HCT116 (cell line): Measurements from ENCODE around the gene ZNF439. TPM values are rescaled to one million over a fixed set of nuclear protein-coding genes. Genes with fewer than 3 reads are reported as not detected.

Source experiments
- ATAC-seq: fragments of 200-7000 bp; cut with Tn5 transposase; 2 replicates; pipeline ENCODE4 v1.9.1; 2020; ENCODE audit warnings: mild to moderate bottlenecking, moderate library complexity
- BruUV-seq: library from RNA; stranded (reverse); fragments of 400-500 nt; replicated peaks from 2 replicates; lab custom pipeline; 2021; lab: Mats Ljungman, UMichigan
- CTCF ChIA-PET: fragments of 300-600 bp; sonication (Branson Sonifier 250); formaldehyde crosslinking; loops from one replicate; lab custom pipeline; 2021; ENCODE audit warnings: antibody characterized with exemption; lab: Charles Lee
- POLR2A ChIA-PET: fragments of 300-600, 350-600 bp; sonication (Branson Sonifier 250); formaldehyde crosslinking; loops from one replicate; lab custom pipeline; 2021; ENCODE audit warnings: antibody characterized with exemption; lab: Charles Lee
- RAD21 ChIA-PET, 2 experiments: fragments of 300-600 bp; sonication (Branson Sonifier 250); formaldehyde crosslinking; loops; one replicate each; lab custom pipeline; 2023; ENCODE audit warnings: low total read pairs in 2 of 2; ENCODE audit not compliant: uncharacterized antibody in 2 of 2, unreplicated experiment in 2 of 2, low non-redundant PET in 1 of 2; lab: Charles Lee
- DNase-seq: peaks from one replicate; pipeline ENCODE4 v3.0.0-alpha.2; 2010; ENCODE audit warnings: low read depth, low spot score
- H2AFZ ChIP-seq: fragments of 200-600 bp; shearing (Covaris generic), sonication (generic); 2 replicates; pipeline ENCODE4 v1.6.1; 2017; ENCODE audit warnings: low read depth, mixed run types, mixed read lengths, antibody characterized with exemption, low read length; ENCODE audit not compliant: poor library complexity, severe bottlenecking
- H3K27ac ChIP-seq: 2 replicates; pipeline ENCODE4 v1.5.1; 2012; ENCODE audit warnings: low read depth, low read length
- H3K27me3 ChIP-seq: fragments of 200-600 bp; sonication (generic); 2 replicates; pipeline ENCODE4 v1.6.1; 2016; ENCODE audit warnings: mixed run types, low read length, mixed read lengths; ENCODE audit not compliant: insufficient read depth
- H3K36me3 ChIP-seq, 2 experiments: fragments of 200-500 bp in 1 of 2; fragments of 200-600 bp in 1 of 2; sonication (Bioruptor generic) in 1 of 2; sonication (generic) in 1 of 2; 2 replicates each; pipeline versions ENCODE4 v1.5.1 to v1.6.1; 2014 to 2016; ENCODE audit warnings: low read length in 2 of 2, inconsistent platforms in 1 of 2, mixed read lengths in 1 of 2, mixed run types in 1 of 2; ENCODE audit not compliant: insufficient read depth in 2 of 2, control insufficient read depth in 1 of 2
- H3K4me1 ChIP-seq, 2 experiments: fragments of 200-600 bp in 1 of 2; sonication (generic) in 1 of 2; 2 replicates each; pipeline versions ENCODE4 v1.5.1 to v1.6.1; 2012 to 2017; ENCODE audit warnings: low read length in 2 of 2, inconsistent platforms in 1 of 2, mild to moderate bottlenecking in 1 of 2, mixed read lengths in 1 of 2, mixed run types in 1 of 2, moderate library complexity in 1 of 2; ENCODE audit not compliant: insufficient read depth in 2 of 2, control insufficient read depth in 1 of 2
- H3K4me2 ChIP-seq: fragments of 200-600 bp; sonication (generic); 2 replicates; pipeline ENCODE4 v1.6.1; 2017; ENCODE audit warnings: mixed run types, low read length, mixed read lengths
- H3K4me3 ChIP-seq, 2 experiments: fragments of 200-600 bp in 1 of 2; sonication (generic) in 1 of 2; replicated peaks in 1 of 2; 2 replicates each; pipeline ENCODE4 v1.5.1; 2011 to 2016; ENCODE audit warnings: low read length in 2 of 2, control low read depth in 1 of 2, low read depth in 1 of 2, mild to moderate bottlenecking in 1 of 2, mixed read lengths in 1 of 2, mixed run types in 1 of 2
- H3K79me2 ChIP-seq: fragments of 200-600 bp; sonication (generic); 2 replicates; pipeline ENCODE4 v1.6.1; 2017; ENCODE audit warnings: mild to moderate bottlenecking, mixed run types, low read length, moderate library complexity, mixed read lengths; ENCODE audit not compliant: insufficient read depth
- H3K9ac ChIP-seq: fragments of 200-600 bp; sonication (generic); 2 replicates; pipeline ENCODE4 v1.6.1; 2016; ENCODE audit warnings: low read length, mixed read lengths
- H3K9me2 ChIP-seq: fragments of 200-600 bp; sonication (generic), shearing (Covaris generic); 2 replicates; pipeline ENCODE4 v1.6.1; 2017; ENCODE audit warnings: mixed run types, mild to moderate bottlenecking, moderate library complexity; ENCODE audit not compliant: insufficient read depth
- H3K9me3 ChIP-seq, 2 experiments: fragments of 200-500 bp in 1 of 2; fragments of 200-600 bp in 1 of 2; sonication (Bioruptor generic) in 1 of 2; sonication (generic) in 1 of 2; 2 replicates each; pipeline ENCODE4 v1.6.1; 2014 to 2017; ENCODE audit warnings: low read length in 2 of 2, mixed read lengths in 2 of 2, inconsistent platforms in 1 of 2, low read depth in 1 of 2, mild to moderate bottlenecking in 1 of 2, mixed run types in 1 of 2, moderate library complexity in 1 of 2; ENCODE audit not compliant: control insufficient read depth in 1 of 2, insufficient read depth in 1 of 2
- H4K20me1 ChIP-seq: fragments of 200-600 bp; sonication (generic), shearing (Covaris generic); 2 replicates; pipeline ENCODE4 v1.6.1; 2017; ENCODE audit warnings: mixed run types, mild to moderate bottlenecking, moderate library complexity; ENCODE audit not compliant: insufficient read depth
- CEBPB ChIP-seq: IDR thresholded peaks from 2 replicates; pipeline ENCODE4 v1.6.1; 2012; ENCODE audit warnings: low read depth
- EGR1 ChIP-seq: IDR thresholded peaks from 2 replicates; pipeline ENCODE4 v1.6.1; 2012; ENCODE audit warnings: low read depth
- ELF1 ChIP-seq: IDR thresholded peaks from 2 replicates; pipeline ENCODE4 v1.6.1; 2012; ENCODE audit warnings: low read depth, borderline replicate concordance
- EZH2 ChIP-seq: fragments of 200-600 bp; sonication (generic); IDR thresholded peaks from 2 replicates; pipeline ENCODE4 v1.6.1; 2017; ENCODE audit warnings: antibody characterized with exemption, mixed run types
- EZH2phosphoT487 ChIP-seq: fragments of 200-600 bp; IDR thresholded peaks from 2 replicates; pipeline ENCODE4 v1.6.1; 2018; ENCODE audit warnings: antibody characterized with exemption, borderline replicate concordance
- FOSL1 ChIP-seq: IDR thresholded peaks from 2 replicates; pipeline ENCODE4 v1.6.1; 2012; ENCODE audit warnings: low read depth
- SIN3A ChIP-seq: IDR thresholded peaks from 2 replicates; pipeline ENCODE4 v1.6.1; 2012; ENCODE audit warnings: low read depth
- SP1 ChIP-seq: IDR thresholded peaks from 2 replicates; pipeline ENCODE4 v1.6.1; 2012; ENCODE audit warnings: low read depth
- SRF ChIP-seq: IDR thresholded peaks from 2 replicates; pipeline ENCODE4 v1.6.1; 2012; ENCODE audit warnings: low read depth
- YY1 ChIP-seq: IDR thresholded peaks from 2 replicates; pipeline ENCODE4 v1.6.1; 2011; ENCODE audit warnings: low read length, low read depth, moderate library complexity, mild to moderate bottlenecking; ENCODE audit not compliant: insufficient replicate concordance; ENCODE audit errors: extremely low read depth
- ZFX ChIP-seq: fragments of 450-650 bp; IDR thresholded peaks from 2 replicates; pipeline ENCODE4 v1.6.1; 2017
- ZNF274 ChIP-seq: fragments of 200-500 bp; sonication (Bioruptor generic); IDR thresholded peaks from 2 replicates; pipeline ENCODE4 v1.6.1; 2014; ENCODE audit warnings: mild to moderate bottlenecking, low read depth, low read length, inconsistent platforms
- intact Hi-C: fragments of 100-400 bp; cut with micrococcal nuclease; formaldehyde crosslinking; loops from 2 replicates; pipeline ENCODE4 v1.10.0; 2022
- total RNA-seq: library from RNA; stranded (reverse); gene quantifications from one replicate; pipeline ENCODE4 v1.2.1, GENCODE V29; 2021; ENCODE audit not compliant: unreplicated experiment
- TF ChIP-seq, protein P1 (sequence below): IDR thresholded peaks from 2 replicates; pipeline ENCODE4 v1.6.1; 2012; ENCODE audit warnings: low read depth
- TF ChIP-seq, protein P2 (sequence below), 3 experiments: fragments of 200-600 bp in 1 of 3; sonication (generic) in 1 of 3; IDR thresholded peaks in 2 of 3; conservative IDR thresholded peaks in 1 of 3; 2 replicates each; pipeline ENCODE4 v1.5.1; 2012 to 2017; ENCODE audit warnings: low read depth in 2 of 3, low read length in 2 of 3, antibody characterized with exemption in 1 of 3, borderline replicate concordance in 1 of 3, control low read depth in 1 of 3, mild to moderate bottlenecking in 1 of 3, mixed read lengths in 1 of 3, mixed run types in 1 of 3, moderate library complexity in 1 of 3; ENCODE audit not compliant: insufficient read depth in 1 of 3

The ZNF439 gene
- total RNA-seq, 1 experiment from 2014 or later: not detected

DNA sequence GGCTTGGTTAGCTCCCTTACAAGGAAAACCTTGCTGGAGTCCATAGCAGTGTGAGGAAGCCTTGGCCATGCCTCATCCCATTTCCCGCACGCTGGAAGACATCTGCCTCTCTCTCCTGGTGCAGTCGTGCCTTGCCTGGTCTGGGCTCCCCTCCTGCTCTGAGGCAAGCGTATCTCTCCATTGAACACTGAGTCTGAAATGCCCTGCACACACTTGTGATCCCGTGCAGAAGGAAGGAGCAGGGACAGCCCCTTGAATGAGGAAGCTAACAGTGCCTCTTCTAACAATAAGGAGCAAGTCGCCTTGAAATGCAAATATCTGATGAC is 34.9 kb upstream of the ZNF439 start:
- Histone ChIP-seq H3K27me3 (no peaks in the 10 kb centered on the region), H3K79me2 (0 out of 2 replicates have a peak, but pooled peaks cover 4% of the 10 kb centered on the region), H2AFZ (peak overlapping the region; percentile 68), H3K9me3 (peaks cover 3 to 5% of the 10 kb centered on the region in 2 experiments; a peak in 2 of 4 replicates), H3K27ac (peak overlapping the region; percentile 75; the same call in 1 of the 2 replicates), H3K9me2 (no peaks in the 10 kb centered on the region), H3K36me3 (no peaks in the 10 kb centered on the region), H3K4me1 (peaks cover 0 to 6% of the 10 kb centered on the region in 2 experiments; a peak in 1 of 4 replicates), H4K20me1 (no peaks in the 10 kb centered on the region), H3K4me3 (peak overlapping the region; percentile 73 to 89), H3K4me2 (peak overlapping the region; percentile 91), H3K9ac (peak overlapping the region; percentile 70)
- DNase-seq: no peak
- TF ChIP-seq ZNF274: no peak
- no peak for TF ChIP-seq ZFX
- TF ChIP-seq CEBPB: no peak
- no peak for TF ChIP-seq EZH2
- no peak for TF ChIP-seq EGR1
- no peak for TF ChIP-seq EZH2phosphoT487
- TF ChIP-seq SRF: no peak
- no peak for TF ChIP-seq SP1
- TF ChIP-seq SIN3A: no peak
- no peak for TF ChIP-seq FOSL1
- peak; percentile 46 for ATAC-seq
- ChIA-PET RAD21 (no interaction called here), POLR2A (interaction anchor here (0.6 kb wide), 1 partner anchor 73 kb away, joined by 3 read pairs; no protein-coding TSS in a partner anchor), CTCF (no interaction called here)
- intact Hi-C loops: loop anchor here (5.0 kb wide), 2 partner anchors 116 to 174 kb away; no protein-coding TSS in a partner anchor
- BruUV-seq: no TSS peak

DNA sequence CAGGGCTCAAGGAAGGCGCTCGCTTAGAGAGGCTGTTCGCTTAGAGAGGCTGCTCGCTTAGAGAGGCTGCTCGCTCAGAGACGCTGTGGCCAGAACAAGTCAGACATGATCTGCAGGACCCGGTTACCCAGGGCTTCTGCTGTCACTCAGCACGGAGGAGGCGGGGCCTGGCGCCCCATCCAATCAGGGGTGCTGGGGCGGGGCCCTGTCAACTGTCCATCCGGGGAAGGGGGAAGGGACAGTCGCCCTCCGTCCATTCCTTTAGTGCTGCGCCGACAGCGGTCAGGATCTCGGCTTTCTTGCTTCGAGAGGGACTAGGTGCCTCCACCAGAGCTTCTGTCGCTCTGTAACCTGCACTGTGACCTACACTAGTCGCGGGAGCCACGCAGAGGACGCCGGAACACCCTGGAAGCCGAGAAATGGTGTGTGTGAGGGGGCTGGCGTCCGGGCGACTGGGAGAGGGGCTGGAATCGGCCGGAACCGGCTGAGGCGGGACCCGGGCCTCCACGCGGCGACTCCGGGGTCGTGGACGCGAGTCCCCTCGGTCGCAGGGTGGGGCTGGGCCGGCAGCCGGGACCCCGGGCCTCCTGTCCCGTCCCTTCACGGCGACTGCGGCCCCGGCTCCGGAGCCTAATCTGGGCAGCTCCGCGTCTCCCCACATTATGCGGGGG is 34.4 kb upstream of the ZNF439 start, which contains the start of gene ZNF440:
Gene ZNF440, plus strand, starts transcription at position 245 of the 671 bp plus-strand sequence. Its CDS starts 175 bp downstream, at position 420.
- no peaks in the 10 kb centered on the region for H4K20me1 ChIP-seq
- DNase-seq (peak; percentile 83), ATAC-seq (peak; percentile 100)
- peak within 1 kb of the TSS; percentile 70 for H3K9ac ChIP-seq
- RAD21 ChIA-PET: no interaction called here
- peaks cover 0 to 6% of the 10 kb centered on the region in 2 experiments; a peak in 1 of 4 replicates for H3K4me1 ChIP-seq
- H3K9me2 ChIP-seq: no peaks in the 10 kb centered on the region
- POLR2A ChIA-PET: interaction anchor here (0.9 kb wide), 1 partner anchor 119 kb away, joined by 3 read pairs; no protein-coding TSS in a partner anchor
- peak within 1 kb of the TSS; percentile 73 to 89 for H3K4me3 ChIP-seq
- H3K27ac ChIP-seq: peak within 1 kb of the TSS; percentile 75
- H3K79me2 ChIP-seq: 0 out of 2 replicates have a peak, but pooled peaks cover 4% of the 10 kb centered on the region
- CTCF ChIA-PET: no interaction called here
- peak within 1 kb of the TSS; percentile 91 for H3K4me2 ChIP-seq
- H2AFZ ChIP-seq: peak within 1 kb of the TSS; percentile 68
- H3K36me3 ChIP-seq: no peaks in the 10 kb centered on the region
- H3K9me3 ChIP-seq: peaks cover 2 to 5% of the 10 kb centered on the region in 2 experiments; a peak in 2 of 4 replicates
- intact Hi-C loops: loop anchor here (5.0 kb wide), 2 partner anchors 117 to 173 kb away; no protein-coding TSS in a partner anchor
- TSS peak; percentile 48 for BruUV-seq
- no peaks in the 10 kb centered on the region for H3K27me3 ChIP-seq
- TF ChIP-seq, protein P1, sequence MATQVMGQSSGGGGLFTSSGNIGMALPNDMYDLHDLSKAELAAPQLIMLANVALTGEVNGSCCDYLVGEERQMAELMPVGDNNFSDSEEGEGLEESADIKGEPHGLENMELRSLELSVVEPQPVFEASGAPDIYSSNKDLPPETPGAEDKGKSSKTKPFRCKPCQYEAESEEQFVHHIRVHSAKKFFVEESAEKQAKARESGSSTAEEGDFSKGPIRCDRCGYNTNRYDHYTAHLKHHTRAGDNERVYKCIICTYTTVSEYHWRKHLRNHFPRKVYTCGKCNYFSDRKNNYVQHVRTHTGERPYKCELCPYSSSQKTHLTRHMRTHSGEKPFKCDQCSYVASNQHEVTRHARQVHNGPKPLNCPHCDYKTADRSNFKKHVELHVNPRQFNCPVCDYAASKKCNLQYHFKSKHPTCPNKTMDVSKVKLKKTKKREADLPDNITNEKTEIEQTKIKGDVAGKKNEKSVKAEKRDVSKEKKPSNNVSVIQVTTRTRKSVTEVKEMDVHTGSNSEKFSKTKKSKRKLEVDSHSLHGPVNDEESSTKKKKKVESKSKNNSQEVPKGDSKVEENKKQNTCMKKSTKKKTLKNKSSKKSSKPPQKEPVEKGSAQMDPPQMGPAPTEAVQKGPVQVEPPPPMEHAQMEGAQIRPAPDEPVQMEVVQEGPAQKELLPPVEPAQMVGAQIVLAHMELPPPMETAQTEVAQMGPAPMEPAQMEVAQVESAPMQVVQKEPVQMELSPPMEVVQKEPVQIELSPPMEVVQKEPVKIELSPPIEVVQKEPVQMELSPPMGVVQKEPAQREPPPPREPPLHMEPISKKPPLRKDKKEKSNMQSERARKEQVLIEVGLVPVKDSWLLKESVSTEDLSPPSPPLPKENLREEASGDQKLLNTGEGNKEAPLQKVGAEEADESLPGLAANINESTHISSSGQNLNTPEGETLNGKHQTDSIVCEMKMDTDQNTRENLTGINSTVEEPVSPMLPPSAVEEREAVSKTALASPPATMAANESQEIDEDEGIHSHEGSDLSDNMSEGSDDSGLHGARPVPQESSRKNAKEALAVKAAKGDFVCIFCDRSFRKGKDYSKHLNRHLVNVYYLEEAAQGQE: no peak
- TF ChIP-seq SP1 (peak; percentile 60), ELF1 (no peak), YY1 (peak; percentile 37), SIN3A (peak; percentile 31; the same call in 1 of the 2 replicates), EZH2 (no peak), EZH2phosphoT487 (no peak), ZNF274 (no peak)
- TF ChIP-seq, protein P2, sequence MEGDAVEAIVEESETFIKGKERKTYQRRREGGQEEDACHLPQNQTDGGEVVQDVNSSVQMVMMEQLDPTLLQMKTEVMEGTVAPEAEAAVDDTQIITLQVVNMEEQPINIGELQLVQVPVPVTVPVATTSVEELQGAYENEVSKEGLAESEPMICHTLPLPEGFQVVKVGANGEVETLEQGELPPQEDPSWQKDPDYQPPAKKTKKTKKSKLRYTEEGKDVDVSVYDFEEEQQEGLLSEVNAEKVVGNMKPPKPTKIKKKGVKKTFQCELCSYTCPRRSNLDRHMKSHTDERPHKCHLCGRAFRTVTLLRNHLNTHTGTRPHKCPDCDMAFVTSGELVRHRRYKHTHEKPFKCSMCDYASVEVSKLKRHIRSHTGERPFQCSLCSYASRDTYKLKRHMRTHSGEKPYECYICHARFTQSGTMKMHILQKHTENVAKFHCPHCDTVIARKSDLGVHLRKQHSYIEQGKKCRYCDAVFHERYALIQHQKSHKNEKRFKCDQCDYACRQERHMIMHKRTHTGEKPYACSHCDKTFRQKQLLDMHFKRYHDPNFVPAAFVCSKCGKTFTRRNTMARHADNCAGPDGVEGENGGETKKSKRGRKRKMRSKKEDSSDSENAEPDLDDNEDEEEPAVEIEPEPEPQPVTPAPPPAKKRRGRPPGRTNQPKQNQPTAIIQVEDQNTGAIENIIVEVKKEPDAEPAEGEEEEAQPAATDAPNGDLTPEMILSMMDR (IDR thresholded peaks at IDR 0.05 in 2 of 3, conservative IDR thresholded peaks at IDR 0.05 in 1 of 3; ENCODE audit: borderline replicate concordance in 1 of 3, insufficient read depth in 1 of 3, low read depth in 2 of 3, low read length in 2 of 3): no peak
